PC-3 (cell line): ENCODE results near the gene AP3B1. TPM values are rescaled to one million over a fixed set of nuclear protein-coding genes. Genes with fewer than 3 reads are reported as not detected.
A peak's percentile ranks its signal among the peaks of the same experiment; 100 is the strongest.

Experiments used
- ATAC-seq: fragments of 200-7000 bp; cut with Tn5 transposase; 2 replicates; pipeline ENCODE4 v1.9.1; 2020; ENCODE audit warnings: mild to moderate bottlenecking, moderate library complexity
- BruUV-seq: library from RNA; stranded (reverse); fragments of 400-500 nt; replicated peaks from 2 replicates; lab custom pipeline; 2021; lab: Mats Ljungman, UMichigan
- CTCF ChIA-PET: fragments of 300-600 bp; sonication (Branson Sonifier 250); formaldehyde crosslinking; loops from one replicate; lab custom pipeline; 2022; ENCODE audit warnings: antibody characterized with exemption; lab: Charles Lee
- POLR2A ChIA-PET: fragments of 300-600 bp; sonication (Branson Sonifier 250); formaldehyde crosslinking; loops from one replicate; lab custom pipeline; 2022; ENCODE audit warnings: antibody characterized with exemption; ENCODE audit not compliant: unreplicated experiment; lab: Charles Lee
- DNase-seq: peaks from one replicate; pipeline ENCODE4 v3.0.0-alpha.2; 2015
- H2AFZ ChIP-seq: fragments of 300-600 bp; sonication (generic); 2 replicates; pipeline ENCODE4 v1.6.0; 2016; ENCODE audit warnings: antibody characterized with exemption, low read length
- H3F3A ChIP-seq: fragments of 300-600 bp; sonication (generic); one replicate; pipeline ENCODE4 v1.6.0; 2017; ENCODE audit warnings: antibody characterized with exemption, low read length, control low read depth, mild to moderate bottlenecking; ENCODE audit not compliant: unreplicated experiment
- H3K27ac ChIP-seq: fragments of 300-600 bp; sonication (generic); 2 replicates; pipeline ENCODE4 v1.5.1; 2016; ENCODE audit warnings: mild to moderate bottlenecking, low read length
- H3K27me3 ChIP-seq: fragments of 300-600 bp; sonication (generic); 2 replicates; pipeline ENCODE4 v1.6.1; 2016; ENCODE audit warnings: low read length, mixed read lengths
- H3K36me3 ChIP-seq: fragments of 300-600 bp; sonication (generic); 2 replicates; pipeline ENCODE4 v1.6.1; 2016; ENCODE audit warnings: low read depth, mixed run types, low read length, mixed read lengths
- H3K4me1 ChIP-seq: fragments of 300-600 bp; sonication (generic); 2 replicates; pipeline ENCODE4 v1.5.1; 2016; ENCODE audit warnings: low read length; ENCODE audit not compliant: insufficient read depth
- H3K4me2 ChIP-seq: fragments of 300-600 bp; sonication (generic); 2 replicates; pipeline ENCODE4 v1.6.0; 2016; ENCODE audit warnings: low read length
- H3K4me3 ChIP-seq: fragments of 300-600 bp; sonication (generic); 2 replicates; pipeline ENCODE4 v1.5.1; 2016; ENCODE audit warnings: mild to moderate bottlenecking, low read length, mixed read lengths
- H3K79me2 ChIP-seq: fragments of 300-600 bp; sonication (generic); 2 replicates; pipeline ENCODE4 v1.6.1; 2017; ENCODE audit warnings: low read length, mixed read lengths
- H3K9ac ChIP-seq: fragments of 300-600 bp; sonication (generic); 2 replicates; pipeline ENCODE4 v1.6.0; 2016; ENCODE audit warnings: mild to moderate bottlenecking, low read length
- H3K9me2 ChIP-seq: fragments of 300-600 bp; sonication (generic); replicated peaks from 2 replicates; pipeline ENCODE4 v1.6.1; 2016; ENCODE audit warnings: mixed run types, low read length, mixed read lengths
- H3K9me3 ChIP-seq: fragments of 300-600 bp; sonication (generic); 2 replicates; pipeline ENCODE4 v1.6.1; 2016; ENCODE audit warnings: low read length, mixed read lengths
- H4K20me1 ChIP-seq: fragments of 300-600 bp; sonication (generic); 2 replicates; pipeline ENCODE4 v1.6.1; 2016; ENCODE audit warnings: low read length, mixed read lengths
- CTCF ChIP-seq: fragments of 300-600 bp; sonication (generic); conservative IDR thresholded peaks from 2 replicates; pipeline ENCODE4 v1.5.1; 2017; ENCODE audit warnings: antibody characterized with exemption, low read depth, mild to moderate bottlenecking, low read length
- EZH2 ChIP-seq: fragments of 300-600 bp; sonication (generic); IDR thresholded peaks from one replicate; pipeline ENCODE4 v1.6.1; 2017; ENCODE audit warnings: antibody characterized with exemption, mild to moderate bottlenecking, low read length; ENCODE audit not compliant: unreplicated experiment
- EZH2phosphoT487 ChIP-seq: fragments of 300-600 bp; sonication (generic); IDR thresholded peaks from 2 replicates; pipeline ENCODE4 v1.6.1; 2018; ENCODE audit warnings: mild to moderate bottlenecking, antibody characterized with exemption, low read length, borderline replicate concordance
- intact Hi-C: fragments of 100-400 bp; cut with micrococcal nuclease; formaldehyde crosslinking; loops from 2 replicates; pipeline ENCODE4 v1.9.0; 2023
- total RNA-seq: library from RNA; depleted of rRNA; stranded (reverse); fragments of >200 nt; gene quantifications from 2 replicates; pipeline ENCODE4 v1.2.3, GENCODE V29; 2014

The AP3B1 gene
- total RNA-seq, 1 experiment from 2014 or later: 25.7 TPM

DNA sequence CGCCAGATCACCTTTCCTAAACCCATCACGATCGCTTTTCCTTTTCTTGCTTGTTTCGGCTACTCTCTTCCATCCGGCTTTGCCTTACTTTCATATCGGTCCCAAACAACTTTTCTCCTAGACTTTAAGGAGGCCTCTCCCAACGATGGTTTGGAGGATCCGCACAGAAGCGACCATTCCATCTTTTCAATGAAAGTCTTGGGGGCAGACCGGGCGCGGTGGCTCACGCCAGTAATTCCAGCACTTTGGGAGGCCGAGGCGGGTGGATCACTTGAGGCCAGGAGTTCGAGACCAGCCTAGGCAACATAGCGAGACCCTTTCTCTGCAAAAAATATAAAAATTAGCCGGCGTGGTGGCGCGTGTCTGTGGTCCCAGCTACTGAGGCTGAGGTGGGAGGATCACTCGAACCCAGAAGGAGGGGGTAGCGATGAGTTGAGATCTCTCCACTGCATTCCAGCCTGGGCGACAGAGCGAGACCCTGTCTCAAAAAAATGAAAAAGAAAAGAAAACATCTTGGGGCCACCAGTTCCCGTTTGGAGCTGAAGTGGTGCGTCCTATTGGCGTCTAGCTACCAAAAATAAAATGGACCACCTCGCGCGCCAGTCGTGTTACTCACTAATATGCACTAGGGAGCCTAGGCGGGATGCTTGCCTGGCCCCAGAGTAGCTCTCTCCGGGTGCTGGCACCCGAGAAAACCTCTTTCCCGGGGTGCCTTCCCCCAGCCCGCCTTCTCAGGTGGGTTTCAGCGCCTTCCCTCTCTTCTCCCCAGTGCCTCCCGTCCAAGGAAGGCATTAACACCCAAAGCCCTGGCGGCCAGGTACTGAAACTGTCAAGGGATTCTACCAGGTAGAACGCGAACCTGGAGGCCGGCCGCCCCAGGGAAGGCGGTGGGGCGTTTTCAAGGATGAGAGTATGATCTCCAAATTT, 800 bp upstream of the AP3B1 start:
- TF ChIP-seq EZH2 (no peak), EZH2phosphoT487 (no peak), CTCF (peak; percentile 48)
- Histone ChIP-seq H3K4me3 (peak overlapping the region; percentile 98), H3K9ac (peak overlapping the region; percentile 6; the same call in 1 of the 2 replicates), H3F3A (no peaks in the 10 kb centered on the region), H3K4me1 (peaks cover 5% of the 10 kb centered on the region; the same call in 1 of the 2 replicates), H3K27ac (no peak overlapping the region), H3K27me3 (no peaks in the 10 kb centered on the region), H3K36me3 (no peaks in the 10 kb centered on the region), H2AFZ (peak overlapping the region; percentile 99), H4K20me1 (no peaks in the 10 kb centered on the region), H3K79me2 (peaks cover 40% of the 10 kb centered on the region), H3K4me2 (peak overlapping the region; percentile 80), H3K9me3 (no peaks in the 10 kb centered on the region), H3K9me2 (no peaks in the 10 kb centered on the region)
- ATAC-seq (peak; percentile 31), DNase-seq (peak; percentile 60)
- TSS peak; percentile 37 for BruUV-seq
- ChIA-PET CTCF (no interaction called here), POLR2A (interaction anchor here (0.6 kb wide), 1 partner anchor 168 kb away, joined by 3 read pairs; no protein-coding TSS in a partner anchor)
- intact Hi-C loops: no loop called here

DNA sequence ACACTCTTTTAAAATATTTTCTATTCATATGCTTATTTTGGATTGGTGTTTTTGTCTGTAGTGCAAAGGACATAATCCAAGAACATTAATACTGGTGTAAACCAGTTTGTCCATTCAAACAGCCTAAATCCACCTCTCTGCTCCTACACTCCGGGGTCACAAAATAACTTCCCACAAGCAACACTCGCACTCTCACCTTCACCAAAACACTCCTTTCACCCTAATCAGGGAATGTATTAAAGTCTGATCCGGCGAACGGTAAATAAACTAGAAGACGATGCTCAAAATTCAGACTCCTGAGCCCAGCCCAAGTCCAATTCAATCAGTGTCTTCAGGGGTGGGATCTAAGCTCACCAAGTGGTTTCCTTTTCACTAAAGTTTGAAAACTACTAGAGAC, 649 bp downstream of the AP3B1 start:
- no peak overlapping the region for H3K27ac ChIP-seq
- no peaks in the 10 kb centered on the region for H3K36me3 ChIP-seq
- H3K27me3 ChIP-seq: no peaks in the 10 kb centered on the region
- no peaks in the 10 kb centered on the region for H4K20me1 ChIP-seq
- ChIA-PET POLR2A (no interaction called here), CTCF (no interaction called here)
- peak overlapping the region; percentile 80 for H3K4me2 ChIP-seq
- DNase-seq (no peak), ATAC-seq (peak; percentile 3)
- H3K79me2 ChIP-seq: peaks cover 54% of the 10 kb centered on the region
- peak overlapping the region; percentile 97 for H2AFZ ChIP-seq
- TSS peak; percentile 61 for BruUV-seq
- no peaks in the 10 kb centered on the region for H3F3A ChIP-seq
- intact Hi-C loops: loop anchor here (1.0 kb wide), 1 partner anchor 66 kb away; the partner anchor contains the start of gene SCAMP1
- peak overlapping the region; percentile 98 for H3K4me3 ChIP-seq
- TF ChIP-seq EZH2phosphoT487: no peak
- no peak for TF ChIP-seq EZH2
- TF ChIP-seq CTCF: no peak
- H3K9me3 ChIP-seq: no peaks in the 10 kb centered on the region
- no peaks in the 10 kb centered on the region for H3K9me2 ChIP-seq
- H3K4me1 ChIP-seq: peaks cover 5% of the 10 kb centered on the region; the same call in 1 of the 2 replicates
- H3K9ac ChIP-seq: peak overlapping the region; percentile 94

GRCh38 chr5:78291687-78292086, 2.8 kb downstream of the AP3B1 start:
- H3K9me3 ChIP-seq: no peaks in the 10 kb centered on the region
- H3K4me1 ChIP-seq: peaks cover 15% of the 10 kb centered on the region
- H4K20me1 ChIP-seq: no peaks in the 10 kb centered on the region; the same call in 1 of the 2 replicates
- no peak overlapping the region for H3K4me3 ChIP-seq
- no peaks in the 10 kb centered on the region for H3K36me3 ChIP-seq
- ChIA-PET CTCF (no interaction called here), POLR2A (no interaction called here)
- no peak overlapping the region for H2AFZ ChIP-seq
- H3K4me2 ChIP-seq: 0 out of 2 replicates have a peak overlapping the region, but pooled peaks have one; percentile 30
- DNase-seq (no peak), ATAC-seq (no peak)
- no peaks in the 10 kb centered on the region for H3K9me2 ChIP-seq
- H3K27me3 ChIP-seq: no peaks in the 10 kb centered on the region
- H3F3A ChIP-seq: no peaks in the 10 kb centered on the region
- intact Hi-C loops: no loop called here
- no TSS peak for BruUV-seq
- no peak overlapping the region for H3K9ac ChIP-seq
- no peak overlapping the region for H3K27ac ChIP-seq
- TF ChIP-seq EZH2: no peak
- TF ChIP-seq CTCF: no peak
- no peak for TF ChIP-seq EZH2phosphoT487
- peaks cover 76% of the 10 kb centered on the region for H3K79me2 ChIP-seq
